Fibroblast of the aortic adventitia (primary cell): ENCODE data around the gene WNK1. TPM values are rescaled to one million over a fixed set of nuclear protein-coding genes. Genes with fewer than 3 reads are reported as not detected.

Experiments
- DNase-seq: peaks from one replicate; pipeline ENCODE4 v3.0.0-alpha.2; 2010; ENCODE audit warnings: low read depth
- H3K4me3 ChIP-seq: 2 replicates; pipeline ENCODE4 v1.5.1; 2011; ENCODE audit warnings: low read depth, mild to moderate bottlenecking, control low read depth, low read length, moderate library complexity
- CTCF ChIP-seq: IDR thresholded peaks from 2 replicates; pipeline ENCODE4 v1.5.1; 2011; ENCODE audit warnings: mild to moderate bottlenecking, low read length, control low read depth, inconsistent platforms; ENCODE audit not compliant: insufficient read depth
- total RNA-seq: library from RNA; depleted of rRNA; stranded (reverse); fragments of >200 nt; gene quantifications from 2 replicates; pipeline ENCODE4 v1.2.3, GENCODE V29; 2012; ENCODE audit warnings: low replicate concordance

Gene WNK1
- total RNA-seq, 1 donor: 91.7 TPM

- no peak overlapping the region for H3K4me3 ChIP-seq
- no peak for TF ChIP-seq CTCF
- DNase-seq: no peak
Observed at GRCh38 chr12:727321-727720, 25.1 kb upstream of the WNK1 start.

- no peak for DNase-seq
- no peak overlapping the region for H3K4me3 ChIP-seq
- TF ChIP-seq CTCF: no peak
Observed at GRCh38 chr12:728781-729180, 23.6 kb upstream of the WNK1 start.

GRCh38 chr12:729221-729620 lies 23.2 kb upstream of the WNK1 start:
- H3K4me3 ChIP-seq: no peak overlapping the region
- no peak for DNase-seq
- no peak for TF ChIP-seq CTCF

- DNase-seq: no peak
- no peak overlapping the region for H3K4me3 ChIP-seq
- no peak for TF ChIP-seq CTCF
Observed at GRCh38 chr12:730550-730949, 21.8 kb upstream of the WNK1 start.

GRCh38 chr12:737122-737739 lies 15.1 kb upstream of the WNK1 start:
- no peak overlapping the region for H3K4me3 ChIP-seq
- no peak for TF ChIP-seq CTCF
- DNase-seq: no peak

GRCh38 chr12:738712-739111 lies 13.7 kb upstream of the WNK1 start:
- H3K4me3 ChIP-seq: no peak overlapping the region
- no peak for DNase-seq
- TF ChIP-seq CTCF: no peak

GRCh38 chr12:739349-739748 lies 13.0 kb upstream of the WNK1 start:
- TF ChIP-seq CTCF: no peak
- no peak overlapping the region for H3K4me3 ChIP-seq
- no peak for DNase-seq
